Measurements from ENCODE around the gene CS.
"Not testable (repeated sequence)": the region's sequence is repeated elsewhere in the genome, so short reads cannot be mapped to it uniquely, and the experiment has no call there.

GRCh38 chr12:56335527-56335926 is 35.4 kb upstream of the CS start:
- TF ChIP-seq, protein P1, sequence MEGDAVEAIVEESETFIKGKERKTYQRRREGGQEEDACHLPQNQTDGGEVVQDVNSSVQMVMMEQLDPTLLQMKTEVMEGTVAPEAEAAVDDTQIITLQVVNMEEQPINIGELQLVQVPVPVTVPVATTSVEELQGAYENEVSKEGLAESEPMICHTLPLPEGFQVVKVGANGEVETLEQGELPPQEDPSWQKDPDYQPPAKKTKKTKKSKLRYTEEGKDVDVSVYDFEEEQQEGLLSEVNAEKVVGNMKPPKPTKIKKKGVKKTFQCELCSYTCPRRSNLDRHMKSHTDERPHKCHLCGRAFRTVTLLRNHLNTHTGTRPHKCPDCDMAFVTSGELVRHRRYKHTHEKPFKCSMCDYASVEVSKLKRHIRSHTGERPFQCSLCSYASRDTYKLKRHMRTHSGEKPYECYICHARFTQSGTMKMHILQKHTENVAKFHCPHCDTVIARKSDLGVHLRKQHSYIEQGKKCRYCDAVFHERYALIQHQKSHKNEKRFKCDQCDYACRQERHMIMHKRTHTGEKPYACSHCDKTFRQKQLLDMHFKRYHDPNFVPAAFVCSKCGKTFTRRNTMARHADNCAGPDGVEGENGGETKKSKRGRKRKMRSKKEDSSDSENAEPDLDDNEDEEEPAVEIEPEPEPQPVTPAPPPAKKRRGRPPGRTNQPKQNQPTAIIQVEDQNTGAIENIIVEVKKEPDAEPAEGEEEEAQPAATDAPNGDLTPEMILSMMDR (IDR thresholded peaks at IDR 0.05; ENCODE audit: low read depth, low read length) = not testable (repeated sequence)
- TF ChIP-seq EZH2phosphoT487 (IDR thresholded peaks at IDR 0.05; ENCODE audit: low read depth) = not testable (repeated sequence)

Data from OCI-LY3 (cell line).